Neuronal stem cell (in vitro differentiated cells): ENCODE data around the gene SLITRK3.
A peak's percentile ranks its signal among the peaks of the same experiment; 100 is the strongest.

Experiments
- DNase-seq: peaks from one replicate; pipeline ENCODE4 v3.0.0-alpha.2; 2013; ENCODE audit warnings: low spot score
- H2AFZ ChIP-seq: one replicate; pipeline ENCODE4 v1.6.1; 2013; ENCODE audit warnings: mild to moderate bottlenecking, low read length, inconsistent platforms
- H2AK5ac ChIP-seq: 2 replicates; pipeline ENCODE4 v1.6.1; 2013; ENCODE audit warnings: low read depth, mild to moderate bottlenecking, inconsistent platforms, low read length, moderate library complexity, mixed read lengths
- H2BK120ac ChIP-seq: 2 replicates; pipeline ENCODE4 v1.6.1; 2013; ENCODE audit warnings: low read depth, mild to moderate bottlenecking, inconsistent platforms, low read length, moderate library complexity, mixed read lengths
- H2BK12ac ChIP-seq: one replicate; pipeline ENCODE4 v1.6.1; 2013; ENCODE audit warnings: low read length, inconsistent platforms
- H2BK15ac ChIP-seq: 2 replicates; pipeline ENCODE4 v1.6.1; 2013; ENCODE audit warnings: mild to moderate bottlenecking, low read length, inconsistent platforms, mixed read lengths
- H2BK5ac ChIP-seq: one replicate; pipeline ENCODE4 v1.6.1; 2013; ENCODE audit warnings: inconsistent platforms, mild to moderate bottlenecking, low read length, moderate library complexity
- H3K14ac ChIP-seq: one replicate; pipeline ENCODE4 v1.6.1; 2013; ENCODE audit warnings: low read length, inconsistent platforms
- H3K18ac ChIP-seq: 2 replicates; pipeline ENCODE4 v1.6.1; 2013; ENCODE audit warnings: low read length, inconsistent platforms
- H3K23ac ChIP-seq: 2 replicates; pipeline ENCODE4 v1.6.1; 2013; ENCODE audit warnings: low read depth, mild to moderate bottlenecking, mixed read lengths, low read length, inconsistent platforms; ENCODE audit not compliant: poor library complexity
- H3K27ac ChIP-seq: replicated peaks from 3 replicates; pipeline ENCODE4 v1.5.1; 2013; ENCODE audit warnings: low read length, inconsistent platforms
- H3K27me3 ChIP-seq, 3 experiments: 2 replicates each; pipeline ENCODE4 v1.6.1; 2013; ENCODE audit warnings: low read length in 3 of 3, mild to moderate bottlenecking in 2 of 3, inconsistent platforms in 1 of 3, low read depth in 1 of 3, mixed read lengths in 1 of 3, moderate library complexity in 1 of 3; ENCODE audit not compliant: control insufficient read depth in 3 of 3, insufficient read depth in 3 of 3
- H3K36me3 ChIP-seq, 2 donors: replicated peaks in 1 of 2; 2 replicates each; pipeline ENCODE4 v1.6.1; 2013; ENCODE audit warnings: low read length in 2 of 2; ENCODE audit not compliant: control insufficient read depth in 2 of 2, insufficient read depth in 2 of 2
- H3K4ac ChIP-seq: 2 replicates; pipeline ENCODE4 v1.6.1; 2013; ENCODE audit warnings: inconsistent platforms, mild to moderate bottlenecking, low read length, moderate library complexity
- H3K4me1 ChIP-seq, 2 donors: 1 replicate in 1 of 2; 2 replicates in 1 of 2; pipeline ENCODE4 v1.6.1; 2013; ENCODE audit warnings: low read length in 2 of 2, low read depth in 1 of 2; ENCODE audit not compliant: control insufficient read depth in 2 of 2, insufficient read depth in 1 of 2
- H3K4me2 ChIP-seq: one replicate; pipeline ENCODE4 v1.6.1; 2013; ENCODE audit warnings: mild to moderate bottlenecking, low read length, inconsistent platforms; ENCODE audit not compliant: insufficient read depth, poor library complexity, severe bottlenecking
- H3K4me3 ChIP-seq, 2 donors: 2 replicates each; pipeline ENCODE4 v1.5.1; 2013; ENCODE audit warnings: low read length in 2 of 2, mild to moderate bottlenecking in 2 of 2, inconsistent platforms in 1 of 2, moderate library complexity in 1 of 2
- H3K79me1 ChIP-seq: one replicate; pipeline ENCODE4 v1.6.1; 2013; ENCODE audit warnings: low read depth, mild to moderate bottlenecking, inconsistent platforms, low read length, moderate library complexity
- H3K9ac ChIP-seq: one replicate; pipeline ENCODE4 v1.6.1; 2013; ENCODE audit warnings: mild to moderate bottlenecking, low read depth, low read length, inconsistent platforms; ENCODE audit not compliant: poor library complexity
- H3K9me3 ChIP-seq, 2 donors: replicated peaks in 1 of 2; 2 replicates each; pipeline versions ENCODE3 to v1.6.1; 2013; ENCODE audit warnings: low read length in 2 of 2, mild to moderate bottlenecking in 2 of 2, inconsistent platforms in 1 of 2, low read depth in 1 of 2, mixed read lengths in 1 of 2, moderate library complexity in 1 of 2; ENCODE audit not compliant: control insufficient read depth in 2 of 2, insufficient read depth in 1 of 2
- H4K8ac ChIP-seq: one replicate; pipeline ENCODE4 v1.6.1; 2013; ENCODE audit warnings: low read depth, mild to moderate bottlenecking, inconsistent platforms, low read length, moderate library complexity
- H4K91ac ChIP-seq: one replicate; pipeline ENCODE4 v1.6.1; 2013; ENCODE audit warnings: low read length, low read depth, mild to moderate bottlenecking, inconsistent platforms; ENCODE audit not compliant: poor library complexity
- WGBS, 2 donors: extraction: QIAGEN DNeasy Blood & Tissue Kit; methylation state at CpG; one replicate each; pipeline ENCODE4 v1.1.7; 2013; ENCODE audit warnings: missing lambda C conversion rate in 2 of 2, mixed read lengths in 1 of 2; ENCODE audit not compliant: insufficient read length in 2 of 2, insufficient replicate concordance in 1 of 2; ENCODE audit errors: extremely low coverage in 2 of 2; 5-methylcytosine and 5-hydroxymethylcytosine counted together

SLITRK3 gene

GRCh38 chr3:165201964-165202363 is 5.8 kb upstream of the SLITRK3 start:
- no CpG with 5 or more reads among the region's 2 CpGs for WGBS, 2 donors
- H3K9me3 ChIP-seq, result no peaks in the 10 kb centered on the region
- H2BK15ac ChIP-seq, result no peak overlapping the region
- no peak overlapping the region for H3K4me3 ChIP-seq
- H3K4me1 ChIP-seq, result peaks cover 0 to 1% of the 10 kb centered on the region in 2 donors
- no peak overlapping the region for H3K27ac ChIP-seq
- no peak overlapping the region for H2BK5ac ChIP-seq
- H3K14ac ChIP-seq, result no peak overlapping the region
- H3K27me3 ChIP-seq, result peaks cover 0 to 34% (median 4%) of the 10 kb centered on the region in 3 experiments
- H3K23ac ChIP-seq, result no peak overlapping the region
- no peak overlapping the region for H4K91ac ChIP-seq
- no peak overlapping the region for H2BK12ac ChIP-seq
- no peak overlapping the region for H3K9ac ChIP-seq
- DNase-seq, result no peak
- no peak overlapping the region for H2BK120ac ChIP-seq
- no peaks in the 10 kb centered on the region for H3K36me3 ChIP-seq
- H3K18ac ChIP-seq, result no peak overlapping the region
- H3K79me1 ChIP-seq, result no peaks in the 10 kb centered on the region
- no peak overlapping the region for H4K8ac ChIP-seq
- H3K4me2 ChIP-seq, result no peak overlapping the region
- H2AFZ ChIP-seq, result no peak overlapping the region
- H2AK5ac ChIP-seq, result no peak overlapping the region
- H3K4ac ChIP-seq, result no peak overlapping the region

GRCh38 chr3:165197481-165197800 is 1.3 kb upstream of the SLITRK3 start:
- Histone ChIP-seq H4K91ac (no peak overlapping the region), H3K14ac (no peak overlapping the region), H3K18ac (no peak overlapping the region), H2BK120ac (no peak overlapping the region), H2BK5ac (no peak overlapping the region), H3K79me1 (no peaks in the 10 kb centered on the region), H3K23ac (no peak overlapping the region), H2AK5ac (no peak overlapping the region), H3K9ac (no peak overlapping the region), H4K8ac (no peak overlapping the region), H3K4me3 (peak overlapping the region in 1 of 2 donors; percentile 41), H2BK12ac (no peak overlapping the region), H3K36me3 (no peaks in the 10 kb centered on the region), H3K27ac (no peak overlapping the region), H2BK15ac (no peak overlapping the region), H3K4me1 (peaks cover 0 to 16% of the 10 kb centered on the region in 2 donors), H3K4ac (no peak overlapping the region), H3K9me3 (no peaks in the 10 kb centered on the region), H2AFZ (no peak overlapping the region), H3K27me3 (peaks cover 0 to 62% (median 13%) of the 10 kb centered on the region in 3 experiments), H3K4me2 (peak overlapping the region; percentile 71)
- WGBS, 2 donors, result no CpG with 5 or more reads among the region's 3 CpGs
- no peak for DNase-seq

- H3K9ac ChIP-seq, result peak overlapping the region; percentile 15
- no peaks in the 10 kb centered on the region for H3K9me3 ChIP-seq
- H3K79me1 ChIP-seq, result no peaks in the 10 kb centered on the region
- H2BK120ac ChIP-seq, result no peak overlapping the region
- H2AFZ ChIP-seq, result peak overlapping the region; percentile 84
- H2BK12ac ChIP-seq, result no peak overlapping the region
- H3K4me1 ChIP-seq, result peaks cover 0 to 18% of the 10 kb centered on the region in 2 donors
- H4K91ac ChIP-seq, result no peak overlapping the region
- H2BK15ac ChIP-seq, result no peak overlapping the region
- peak overlapping the region; percentile 71 for H3K4me2 ChIP-seq
- H4K8ac ChIP-seq, result no peak overlapping the region
- WGBS, 2 donors, result no CpG with 5 or more reads among the region's 50 CpGs
- H3K18ac ChIP-seq, result peak overlapping the region; percentile 61
- no peaks in the 10 kb centered on the region for H3K36me3 ChIP-seq
- no peak overlapping the region for H3K27ac ChIP-seq
- H3K4ac ChIP-seq, result no peak overlapping the region
- H2BK5ac ChIP-seq, result no peak overlapping the region
- H3K4me3 ChIP-seq, result peak overlapping the region; percentile 41 to 79
- peaks cover 0 to 62% (median 13%) of the 10 kb centered on the region in 3 experiments for H3K27me3 ChIP-seq
- peak; percentile 23 for DNase-seq
- no peak overlapping the region for H3K23ac ChIP-seq
- no peak overlapping the region for H3K14ac ChIP-seq
- H2AK5ac ChIP-seq, result no peak overlapping the region
Measured at GRCh38 chr3:165196577-165197480, 645 bp upstream of the SLITRK3 start.

- Histone ChIP-seq H2BK120ac (no peak overlapping the region), H2AFZ (peak overlapping the region; percentile 90), H3K23ac (no peak overlapping the region), H3K4me3 (peak overlapping the region; percentile 41 to 85), H2AK5ac (no peak overlapping the region), H3K14ac (no peak overlapping the region), H3K36me3 (no peaks in the 10 kb centered on the region), H2BK5ac (no peak overlapping the region), H4K8ac (no peak overlapping the region), H3K79me1 (no peaks in the 10 kb centered on the region), H3K9ac (no peak overlapping the region), H4K91ac (no peak overlapping the region), H3K18ac (peak overlapping the region; percentile 49), H3K27ac (no peak overlapping the region), H3K4ac (no peak overlapping the region), H3K27me3 (peaks cover 0 to 56% (median 13%) of the 10 kb centered on the region in 3 experiments), H3K4me1 (peaks cover 0 to 18% of the 10 kb centered on the region in 2 donors), H2BK12ac (no peak overlapping the region), H2BK15ac (no peak overlapping the region), H3K9me3 (no peaks in the 10 kb centered on the region), H3K4me2 (peak overlapping the region; percentile 86)
- WGBS, 2 donors, result no CpG with 5 or more reads among the region's 18 CpGs
- DNase-seq, result peak; percentile 5
Measured at GRCh38 chr3:165195241-165195639, 944 bp downstream of the SLITRK3 start.
